Activated CD8-positive, alpha-beta memory T cell treated with anti-CD3 and anti-CD28 coated beads, Interleukin-2, amount 50 U/mL, for 24 hours (primary cell): ENCODE measurements around the gene ARHGAP23.
"Not testable (repeated sequence)": the region's sequence is repeated elsewhere in the genome, so short reads cannot be mapped to it uniquely, and the experiment has no call there.

ENCODE experiments used
- DNase-seq: peaks from one replicate; pipeline ENCODE4 v3.0.0-alpha.2; 2020; ENCODE audit errors: extremely low read depth

ARHGAP23 gene

GRCh38 chr17:38460716-38461630 is 32.7 kb downstream of the ARHGAP23 start:
- DNase-seq, result no peak

GRCh38 chr17:38461683-38462082 is 33.4 kb downstream of the ARHGAP23 start:
- no peak for DNase-seq

- no peak for DNase-seq
These were observed 35.2 kb downstream of the ARHGAP23 start for GRCh38 chr17:38463451-38463858.

- DNase-seq, result no peak
These were observed 36.0 kb downstream of the ARHGAP23 start for GRCh38 chr17:38464251-38464722.

GRCh38 chr17:38464723-38465390 is 36.6 kb downstream of the ARHGAP23 start:
- no peak for DNase-seq

GRCh38 chr17:38465391-38466345 is 37.4 kb downstream of the ARHGAP23 start:
- no peak for DNase-seq

GRCh38 chr17:38466346-38467315 is 38.4 kb downstream of the ARHGAP23 start:
- DNase-seq, result no peak

GRCh38 chr17:38467491-38467890 is 39.2 kb downstream of the ARHGAP23 start:
- DNase-seq, result no peak

GRCh38 chr17:38469875-38470274 is 41.6 kb downstream of the ARHGAP23 start:
- no peak for DNase-seq

GRCh38 chr17:38471253-38471652 is 43.0 kb downstream of the ARHGAP23 start:
- not testable (repeated sequence) for DNase-seq

- DNase-seq, result not testable (repeated sequence)
These were observed 46.4 kb downstream of the ARHGAP23 start for GRCh38 chr17:38474666-38475065.

- no peak for DNase-seq
These were observed 48.3 kb downstream of the ARHGAP23 start for GRCh38 chr17:38476549-38476948.

- DNase-seq, result not testable (repeated sequence)
These were observed 49.2 kb downstream of the ARHGAP23 start for GRCh38 chr17:38477417-38477816.

- DNase-seq, result not testable (repeated sequence)
These were observed 49.7 kb downstream of the ARHGAP23 start for GRCh38 chr17:38477951-38478350.

GRCh38 chr17:38478667-38479066 is 50.4 kb downstream of the ARHGAP23 start:
- not testable (repeated sequence) for DNase-seq

- DNase-seq, result not testable (repeated sequence)
These were observed 53.9 kb downstream of the ARHGAP23 start for GRCh38 chr17:38482039-38482699.

GRCh38 chr17:38482700-38483043 is 54.4 kb downstream of the ARHGAP23 start:
- DNase-seq, result not testable (repeated sequence)

- peak; percentile 20 for DNase-seq
These were observed 56.2 kb downstream of the ARHGAP23 start for GRCh38 chr17:38484242-38485145.

GRCh38 chr17:38485146-38485468 is 56.8 kb downstream of the ARHGAP23 start:
- no peak for DNase-seq
